UCSD-AML1 (cell line): ENCODE results near the gene AKAP12.
"Not testable (repeated sequence)": the region's sequence is repeated elsewhere in the genome, so short reads cannot be mapped to it uniquely, and the experiment has no call there.

Source experiments
- DNase-seq: peaks from one replicate; lab custom pipeline; 2025; ENCODE audit not compliant: unreplicated experiment; lab: John Stamatoyannopoulos, UW

The AKAP12 gene

GRCh38 chr6:151310279-151310678, 70.5 kb downstream of the AKAP12 start:
- DNase-seq: no peak

GRCh38 chr6:151310852-151311767, 71.3 kb downstream of the AKAP12 start:
- DNase-seq: no peak

- DNase-seq: no peak
Observed at GRCh38 chr6:151313066-151313491, 73.3 kb downstream of the AKAP12 start.

GRCh38 chr6:151315661-151316060, 75.9 kb downstream of the AKAP12 start:
- DNase-seq: not testable (repeated sequence)

- no peak for DNase-seq
Observed at GRCh38 chr6:151317103-151317994, 77.6 kb downstream of the AKAP12 start.

GRCh38 chr6:151317995-151318365, 78.2 kb downstream of the AKAP12 start:
- DNase-seq: no peak

- DNase-seq: no peak
Observed at GRCh38 chr6:151320140-151320539, 80.4 kb downstream of the AKAP12 start.

- no peak for DNase-seq
Observed at GRCh38 chr6:151321438-151321837, 81.7 kb downstream of the AKAP12 start.

- DNase-seq: no peak
Observed at GRCh38 chr6:151322570-151322969, 82.8 kb downstream of the AKAP12 start.

GRCh38 chr6:151323791-151324487, 84.2 kb downstream of the AKAP12 start:
- DNase-seq: peak; percentile 77

- DNase-seq: no peak
Observed at GRCh38 chr6:151324488-151324825, 84.7 kb downstream of the AKAP12 start.

- DNase-seq: peak; percentile 42
Observed at GRCh38 chr6:151325075-151326050, 85.6 kb downstream of the AKAP12 start.

GRCh38 chr6:151326116-151326825, 86.5 kb downstream of the AKAP12 start:
- DNase-seq: no peak

GRCh38 chr6:151327101-151327500, 87.3 kb downstream of the AKAP12 start:
- DNase-seq: no peak

- DNase-seq: no peak
Observed at GRCh38 chr6:151330130-151330696, 90.4 kb downstream of the AKAP12 start.

- DNase-seq: no peak
Observed at GRCh38 chr6:151335930-151336329, 96.2 kb downstream of the AKAP12 start.

GRCh38 chr6:151338651-151339200, 99.0 kb downstream of the AKAP12 start:
- DNase-seq: no peak

- DNase-seq: no peak
Observed at GRCh38 chr6:151339369-151339768, 99.6 kb downstream of the AKAP12 start.
